Stimulated activated CD4-positive, alpha-beta T cell treated with anti-CD3 and anti-CD28 coated beads, Interleukin-15, amount 100 ng/mL, for 24 hours (primary cell): ENCODE measurements around the gene COL4A2.
A peak's percentile ranks its signal among the peaks of the same experiment; 100 is the strongest.

Experiments used
- DNase-seq: peaks from one replicate; pipeline ENCODE4 v3.0.0-alpha.2; 2020

COL4A2 gene

GRCh38 chr13:110548891-110549794 lies 242.1 kb downstream of the COL4A2 start:
- no peak for DNase-seq

DNA sequence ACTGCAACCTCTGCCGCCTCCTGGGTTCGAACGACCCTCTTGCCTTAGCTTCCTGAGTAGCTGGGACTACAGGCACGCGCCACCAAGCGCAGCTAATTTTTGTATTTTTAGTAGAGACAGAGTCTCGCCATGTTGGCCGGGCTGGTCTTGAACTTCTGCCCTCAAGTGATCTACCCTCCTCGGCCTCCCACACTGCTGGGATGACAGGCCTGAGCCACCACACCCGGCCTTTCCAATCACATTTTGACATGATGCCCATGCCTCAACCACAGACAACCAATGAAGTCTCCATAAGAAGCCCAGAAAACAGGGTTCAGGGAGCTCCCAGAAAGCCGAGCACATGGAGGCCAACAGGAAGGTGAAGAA lies 242.7 kb downstream of the COL4A2 start:
- no peak for DNase-seq

- DNase-seq, result no peak
Measured at GRCh38 chr13:110551284-110551683, 244.2 kb downstream of the COL4A2 start.

GRCh38 chr13:110552767-110553166 lies 245.7 kb downstream of the COL4A2 start:
- DNase-seq, result no peak

- DNase-seq, result no peak
Measured at GRCh38 chr13:110553417-110553816, 246.3 kb downstream of the COL4A2 start.

- no peak for DNase-seq
Measured at GRCh38 chr13:110554227-110554836, 247.2 kb downstream of the COL4A2 start.

DNA sequence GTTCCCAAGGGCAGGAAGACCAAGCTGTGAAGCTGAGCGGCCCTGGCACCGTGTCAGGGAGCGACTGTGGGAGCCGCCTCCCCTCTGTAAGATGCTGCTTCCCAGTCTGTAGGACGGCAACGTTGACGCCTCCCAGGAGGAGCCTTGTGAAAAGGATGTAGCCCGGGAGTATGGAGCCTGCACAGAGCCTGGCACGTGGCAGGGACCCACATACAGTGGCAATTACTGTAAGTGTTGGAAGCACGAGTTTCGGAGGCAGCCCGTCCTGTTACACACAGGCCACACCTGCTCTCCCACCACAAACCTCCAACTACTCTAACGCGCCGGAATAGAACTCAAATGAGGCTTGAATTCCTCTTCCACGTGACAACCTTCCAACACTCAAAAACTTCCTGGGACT lies 247.9 kb downstream of the COL4A2 start:
- DNase-seq, result no peak

- DNase-seq, result no peak
Measured at GRCh38 chr13:110555601-110556223, 248.6 kb downstream of the COL4A2 start.

- no peak for DNase-seq
Measured at GRCh38 chr13:110556224-110556606, 249.1 kb downstream of the COL4A2 start.

DNA sequence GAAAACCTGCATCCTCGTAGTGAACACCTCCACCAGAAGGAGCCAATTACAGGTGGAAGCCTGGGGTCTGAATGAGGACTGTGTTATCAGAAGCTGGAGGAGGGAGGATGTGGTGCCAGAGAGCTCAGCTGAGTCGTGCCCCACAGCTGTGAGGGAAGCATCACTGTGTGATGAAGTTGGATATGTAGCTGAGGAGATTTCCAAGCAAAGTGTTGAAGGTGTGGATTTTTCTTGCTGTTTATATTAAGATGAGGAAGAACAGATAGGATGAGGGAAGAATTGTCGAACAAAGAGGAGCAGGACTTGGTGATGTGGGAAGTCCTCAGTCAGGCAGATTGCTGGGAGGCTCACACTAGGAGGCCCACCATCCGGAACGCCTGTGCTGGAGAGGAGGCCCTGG lies 250.0 kb downstream of the COL4A2 start:
- DNase-seq, result no peak

GRCh38 chr13:110557610-110558305 lies 250.7 kb downstream of the COL4A2 start:
- no peak for DNase-seq

GRCh38 chr13:110559429-110559943 lies 252.4 kb downstream of the COL4A2 start:
- no peak for DNase-seq

DNA sequence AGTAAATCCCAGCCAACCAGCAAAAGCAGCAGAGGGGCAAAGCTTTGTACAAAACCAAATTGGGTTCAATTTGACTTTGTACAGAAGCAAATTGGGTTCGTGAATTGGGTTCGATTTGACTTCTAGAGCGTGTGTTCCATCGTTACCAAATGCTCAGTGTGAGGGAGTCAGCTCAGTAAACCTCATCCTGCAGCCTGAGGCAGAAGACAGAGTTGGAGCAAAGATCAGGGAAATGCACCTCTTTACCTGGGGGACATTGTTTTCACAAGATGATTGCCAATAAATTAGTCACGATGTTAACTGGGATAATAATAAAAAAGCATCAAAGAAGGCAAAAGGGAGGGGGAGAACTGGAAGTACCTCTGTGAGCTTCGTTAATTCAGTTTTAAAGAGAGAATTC lies 252.9 kb downstream of the COL4A2 start:
- no peak for DNase-seq

DNA sequence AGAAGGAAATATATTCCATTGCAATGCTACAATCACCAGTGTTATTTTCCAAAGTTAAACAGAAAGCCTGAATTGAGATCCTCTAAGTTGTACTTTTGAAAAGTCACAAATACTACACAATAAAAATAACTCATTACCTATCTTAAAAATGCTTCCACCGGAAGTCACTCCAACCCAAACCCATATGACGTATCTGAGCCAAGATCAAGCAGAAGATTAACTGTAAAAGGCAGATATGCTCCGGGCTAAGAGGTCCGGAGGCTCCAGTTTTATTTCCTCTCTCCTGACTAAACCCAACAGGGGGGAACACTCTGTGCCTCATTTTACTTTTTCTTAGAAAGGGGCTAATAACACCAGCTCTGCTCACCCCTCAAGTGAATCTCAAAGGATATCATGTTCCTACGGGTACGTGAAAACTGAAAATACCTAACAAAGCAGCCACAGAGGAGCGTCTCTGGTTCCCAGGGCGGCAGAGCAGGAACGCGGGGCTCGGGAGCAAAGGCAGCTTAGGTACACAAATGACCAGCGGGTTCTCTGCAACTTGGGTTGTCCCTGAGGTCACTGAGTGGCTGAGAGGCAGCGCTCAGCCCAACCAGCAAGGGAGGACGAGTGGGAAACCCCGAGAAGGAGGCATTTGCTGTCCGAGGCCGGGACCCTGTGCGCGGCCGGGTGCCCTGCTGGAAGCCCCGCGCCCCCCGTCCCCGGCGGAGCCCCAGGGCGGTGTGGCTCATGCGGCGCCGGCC lies 253.7 kb downstream of the COL4A2 start:
- DNase-seq, result peak; percentile 22

DNA sequence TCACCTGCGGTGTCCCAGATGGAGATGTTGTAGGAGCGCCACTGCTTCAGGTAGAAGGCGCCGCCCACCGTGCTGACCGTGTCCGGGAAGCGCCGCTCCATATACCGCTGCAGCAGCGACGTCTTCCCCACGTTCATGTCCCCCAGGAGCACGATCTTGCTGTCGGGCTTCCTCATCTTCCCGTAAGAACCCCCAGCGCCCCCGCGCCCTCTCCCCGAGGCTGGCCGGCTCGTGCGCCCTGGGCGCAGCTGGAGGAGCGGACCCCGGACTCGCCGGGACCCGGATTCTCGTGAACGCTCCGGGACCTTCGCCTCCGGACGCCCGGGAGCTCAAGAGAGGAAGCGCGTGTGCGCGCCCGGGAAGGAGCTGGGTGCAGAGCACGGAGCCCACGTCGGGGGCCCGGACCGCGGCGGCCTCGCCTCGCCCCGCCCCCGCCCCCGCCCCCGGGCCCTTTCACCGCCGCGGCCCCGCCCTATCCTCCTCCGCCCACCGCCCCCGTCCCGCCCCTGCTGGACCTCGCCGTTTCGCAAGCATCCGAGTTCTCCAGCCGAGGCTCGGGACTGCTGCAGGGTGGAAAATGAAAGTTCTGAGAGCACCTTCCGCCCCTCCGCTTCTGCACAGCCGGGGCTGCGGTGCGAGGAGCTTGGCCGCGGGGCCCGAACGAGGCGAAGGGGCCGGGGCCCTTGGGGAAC lies 254.4 kb downstream of the COL4A2 start, which contains the start of gene RAB20:
Gene RAB20, minus strand, starts transcription at position 379 of the 692 bp plus-strand sequence. Its CDS starts 203 bp downstream, at position 176.
- peak; percentile 75 for DNase-seq

DNA sequence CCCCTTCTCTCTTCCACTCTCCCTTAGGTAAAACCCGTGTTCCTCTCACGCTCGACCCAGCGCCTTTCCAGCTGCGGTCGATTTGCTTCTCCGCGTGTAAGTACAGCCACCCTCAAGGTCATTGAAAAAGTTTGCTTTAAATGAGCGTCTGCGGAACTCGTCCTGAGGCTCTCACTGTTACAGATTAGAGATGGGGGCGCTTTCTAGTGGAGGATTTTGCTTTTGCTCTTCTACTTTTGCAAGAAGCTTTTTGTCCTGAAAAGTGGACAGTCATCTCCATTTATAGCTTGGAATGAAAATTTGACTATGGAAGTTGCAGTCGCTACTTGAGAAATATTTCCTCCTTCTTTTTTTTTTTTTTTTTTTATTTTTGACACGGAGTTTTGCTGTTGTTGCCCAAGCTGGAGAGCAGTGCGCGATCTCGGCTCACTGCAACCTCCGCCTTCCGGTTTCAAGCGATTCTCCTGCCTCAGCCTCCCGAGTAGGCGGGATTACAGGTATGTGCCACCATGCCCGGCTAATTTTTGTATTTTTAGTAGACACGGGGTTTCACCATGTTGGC lies 255.0 kb downstream of the COL4A2 start:
- peak; percentile 26 for DNase-seq
